Thoracic aorta (tissue), 2 donors: ENCODE data around the gene AFG1L. TPM values are rescaled to one million over a fixed set of nuclear protein-coding genes. Genes with fewer than 3 reads are reported as not detected.
A peak's percentile ranks its signal among the peaks of the same experiment; 100 is the strongest.

Experiments used
- ATAC-seq: fragments of 150-250 bp; one replicate; pipeline ENCODE4 v1.8.0; 2017; ENCODE audit warnings: low read depth; ENCODE audit not compliant: insufficient number of reproducible peaks, low FRiP score
- DNase-seq: peaks from one replicate; pipeline ENCODE4 v3.0.0-alpha.2; 2020; ENCODE audit warnings: low spot score
- H3K27ac ChIP-seq, 2 donors: fragments of 200-600 bp; sonication (generic); 1 replicate in 1 of 2; 2 replicates in 1 of 2; pipeline ENCODE4 v1.5.1; 2016; ENCODE audit warnings: mild to moderate bottlenecking in 2 of 2, moderate library complexity in 2 of 2
- H3K27me3 ChIP-seq: fragments of 200-600 bp; sonication (generic); replicated peaks from 2 replicates; pipeline ENCODE4 v1.6.0; 2016; ENCODE audit warnings: mild to moderate bottlenecking; ENCODE audit not compliant: insufficient read depth
- H3K36me3 ChIP-seq: fragments of 200-600 bp; sonication (generic); one replicate; pipeline ENCODE4 v1.5.1; 2016
- H3K4me1 ChIP-seq, 2 donors: fragments of 200-600 bp; sonication (generic); 1 replicate in 1 of 2; 2 replicates in 1 of 2; pipeline versions ENCODE4 v1.5.1 to v1.6.0; 2016; ENCODE audit warnings: low read depth in 2 of 2, mild to moderate bottlenecking in 1 of 2; ENCODE audit not compliant: control insufficient read depth in 1 of 2
- H3K4me3 ChIP-seq: fragments of 200-600 bp; sonication (generic); 2 replicates; pipeline ENCODE4 v1.5.1; 2016; ENCODE audit warnings: mild to moderate bottlenecking
- H3K9me3 ChIP-seq: fragments of 200-600 bp; sonication (generic); 2 replicates; pipeline ENCODE4 v1.5.1; 2016
- CTCF ChIP-seq: fragments of 200-600 bp; sonication (generic); IDR thresholded peaks from one replicate; pipeline ENCODE4 v1.5.1; 2019; ENCODE audit warnings: antibody characterized with exemption
- total RNA-seq, 2 donors: library from RNA; depleted of rRNA; stranded (reverse); fragments of >200 nt; gene quantifications; one replicate each; pipeline versions ENCODE4 v1.1.0 to v1.2.3, GENCODE V29; 2016

The AFG1L gene
- total RNA-seq, 2 donors from 2014 or later = 1.7 to 21.7 TPM

GRCh38 chr6:108556250-108556649 is 261.4 kb downstream of the AFG1L start:
- TF ChIP-seq CTCF = no peak
- peak overlapping the region; percentile 97 to 100 for H3K27ac ChIP-seq
- H3K27me3 ChIP-seq = no peaks in the 10 kb centered on the region
- no peaks in the 10 kb centered on the region for H3K36me3 ChIP-seq
- no peaks in the 10 kb centered on the region for H3K9me3 ChIP-seq
- ATAC-seq (no peak), DNase-seq (no peak)
- H3K4me3 ChIP-seq = no peak overlapping the region
- H3K4me1 ChIP-seq = peaks cover 9 to 12% of the 10 kb centered on the region in 2 donors

GRCh38 chr6:108556866-108557493 is 262.1 kb downstream of the AFG1L start:
- DNase-seq (no peak), ATAC-seq (no peak)
- Histone ChIP-seq H3K4me3 (peak overlapping the region; percentile 98), H3K27me3 (no peaks in the 10 kb centered on the region), H3K9me3 (no peaks in the 10 kb centered on the region), H3K4me1 (peaks cover 9 to 12% of the 10 kb centered on the region in 2 donors), H3K36me3 (no peaks in the 10 kb centered on the region), H3K27ac (peak overlapping the region; percentile 97 to 100)
- TF ChIP-seq CTCF = no peak

GRCh38 chr6:108557494-108558371 is 262.9 kb downstream of the AFG1L start:
- TF ChIP-seq CTCF = no peak
- Histone ChIP-seq H3K27me3 (no peaks in the 10 kb centered on the region), H3K4me1 (peaks cover 9 to 12% of the 10 kb centered on the region in 2 donors), H3K27ac (peak overlapping the region; percentile 97 to 100), H3K36me3 (no peaks in the 10 kb centered on the region), H3K4me3 (peak overlapping the region; percentile 98), H3K9me3 (no peaks in the 10 kb centered on the region)
- ATAC-seq = peak; percentile 11
- peak; percentile 46 for DNase-seq

GRCh38 chr6:108558372-108559096 is 263.7 kb downstream of the AFG1L start:
- peak overlapping the region; percentile 98 for H3K4me3 ChIP-seq
- H3K4me1 ChIP-seq = peaks cover 11 to 16% of the 10 kb centered on the region in 2 donors
- H3K36me3 ChIP-seq = no peaks in the 10 kb centered on the region
- no peak for TF ChIP-seq CTCF
- no peaks in the 10 kb centered on the region for H3K9me3 ChIP-seq
- no peaks in the 10 kb centered on the region for H3K27me3 ChIP-seq
- peak; percentile 93 for DNase-seq
- ATAC-seq = peak; percentile 53
- H3K27ac ChIP-seq = peak overlapping the region; percentile 100
